HG02885 (cell line): ENCODE measurements around the gene NREP.

Experiments
- ATAC-seq: cut with Tn5 transposase; IDR thresholded peaks from one replicate; pipeline ENCODE4 v1.9.1; 2021; ENCODE audit warnings: mild to moderate bottlenecking; ENCODE audit not compliant: unreplicated experiment, poor library complexity

Gene NREP

DNA sequence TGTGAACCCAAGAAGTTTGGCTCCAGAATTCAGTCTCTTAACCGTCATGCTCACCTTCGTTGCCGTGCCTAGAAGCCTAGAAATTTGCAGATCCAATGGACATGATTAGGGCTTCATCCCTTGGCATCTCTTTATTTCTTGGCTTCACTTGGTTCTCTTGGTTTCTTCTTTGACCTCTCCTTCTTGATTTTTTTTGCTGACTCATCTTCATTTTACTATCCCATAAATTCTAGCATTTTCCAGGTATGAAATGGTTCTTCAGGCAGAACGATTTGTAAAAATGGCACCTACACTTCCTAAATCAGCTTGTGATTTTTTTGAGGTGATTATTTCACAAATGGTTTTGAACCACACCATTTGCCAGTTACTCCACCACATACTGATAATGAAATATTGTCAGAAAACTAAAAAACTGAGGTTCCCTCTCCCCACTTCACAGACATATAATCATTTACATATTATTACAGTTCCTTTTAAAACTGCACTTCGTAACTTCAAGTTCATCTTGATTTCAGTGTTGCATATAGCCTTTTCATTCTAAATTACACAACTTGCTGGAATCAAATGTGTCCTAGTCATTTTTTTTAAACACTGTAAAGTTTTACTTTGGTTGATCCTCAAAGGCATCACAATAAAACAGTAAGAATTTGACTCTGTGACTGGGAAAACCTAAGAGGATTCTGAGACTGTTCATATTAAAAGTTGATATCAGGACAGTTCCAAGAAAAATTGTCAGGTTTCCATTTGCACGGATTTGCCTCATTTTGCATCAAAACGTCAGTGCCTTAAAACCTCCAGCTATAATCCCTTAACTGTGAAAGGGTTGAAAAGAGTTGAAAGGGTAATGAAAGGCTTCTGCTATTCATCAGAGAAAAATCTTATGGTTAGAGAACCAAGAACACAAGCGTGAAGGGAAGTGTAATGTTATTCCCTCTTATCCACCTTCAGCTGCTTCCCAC lies 8.9 kb upstream of the NREP start:
- ATAC-seq: no peak

DNA sequence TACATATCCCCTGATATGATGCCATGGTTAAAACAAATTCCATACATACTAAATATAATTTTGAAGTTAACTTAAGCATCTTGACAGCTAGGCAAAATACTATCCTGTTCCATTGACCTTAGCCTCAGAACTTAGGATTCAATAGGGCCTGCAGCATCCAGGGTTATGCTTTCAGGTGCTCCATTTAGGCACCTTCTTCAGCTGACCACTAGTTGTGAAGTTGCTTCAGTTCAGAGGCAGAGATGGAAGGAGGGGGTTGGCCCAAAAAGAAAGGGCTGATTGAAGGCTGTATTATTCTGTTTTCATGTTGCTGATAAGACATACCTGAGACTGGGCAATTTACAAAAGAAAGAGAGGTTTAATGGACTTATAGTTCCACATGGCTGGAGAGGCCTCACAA lies 7.0 kb upstream of the NREP start:
- ATAC-seq: no peak

DNA sequence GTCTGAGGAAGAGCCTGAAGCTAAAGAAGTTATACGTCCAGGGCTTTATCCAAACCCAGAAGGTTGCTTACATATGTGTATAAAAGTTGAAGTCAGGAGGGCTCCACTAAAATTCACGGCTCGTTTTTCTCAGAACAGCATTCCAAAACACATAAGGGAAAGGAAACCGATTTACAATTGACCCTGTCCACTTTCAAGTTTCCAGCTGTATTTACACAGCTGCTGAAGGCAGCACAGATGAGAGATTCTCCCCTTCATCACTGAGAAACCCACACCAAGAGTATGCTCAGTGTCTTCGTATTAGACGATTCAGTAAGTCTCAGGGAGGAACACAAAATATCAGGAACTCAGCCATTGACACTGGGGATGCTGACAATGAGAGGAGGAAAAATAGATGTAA lies 5.9 kb upstream of the NREP start:
- ATAC-seq: no peak

DNA sequence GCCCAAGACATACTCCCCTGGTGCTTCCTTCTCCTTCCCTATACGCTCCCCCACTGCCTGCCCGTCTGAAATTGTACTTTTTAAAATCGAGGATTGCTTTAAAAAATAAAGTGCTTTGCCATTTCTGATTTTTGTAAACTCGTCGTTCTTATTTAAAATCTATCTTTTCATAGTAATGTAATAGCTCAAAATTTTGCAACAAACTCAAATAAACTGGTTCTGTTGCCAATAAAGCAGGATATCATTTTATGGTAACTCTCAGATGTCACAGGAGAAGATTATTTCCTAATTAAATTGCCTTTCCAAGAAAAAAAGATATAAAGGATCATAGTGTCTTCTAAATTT lies 1.3 kb upstream of the NREP start:
- no peak for ATAC-seq

DNA sequence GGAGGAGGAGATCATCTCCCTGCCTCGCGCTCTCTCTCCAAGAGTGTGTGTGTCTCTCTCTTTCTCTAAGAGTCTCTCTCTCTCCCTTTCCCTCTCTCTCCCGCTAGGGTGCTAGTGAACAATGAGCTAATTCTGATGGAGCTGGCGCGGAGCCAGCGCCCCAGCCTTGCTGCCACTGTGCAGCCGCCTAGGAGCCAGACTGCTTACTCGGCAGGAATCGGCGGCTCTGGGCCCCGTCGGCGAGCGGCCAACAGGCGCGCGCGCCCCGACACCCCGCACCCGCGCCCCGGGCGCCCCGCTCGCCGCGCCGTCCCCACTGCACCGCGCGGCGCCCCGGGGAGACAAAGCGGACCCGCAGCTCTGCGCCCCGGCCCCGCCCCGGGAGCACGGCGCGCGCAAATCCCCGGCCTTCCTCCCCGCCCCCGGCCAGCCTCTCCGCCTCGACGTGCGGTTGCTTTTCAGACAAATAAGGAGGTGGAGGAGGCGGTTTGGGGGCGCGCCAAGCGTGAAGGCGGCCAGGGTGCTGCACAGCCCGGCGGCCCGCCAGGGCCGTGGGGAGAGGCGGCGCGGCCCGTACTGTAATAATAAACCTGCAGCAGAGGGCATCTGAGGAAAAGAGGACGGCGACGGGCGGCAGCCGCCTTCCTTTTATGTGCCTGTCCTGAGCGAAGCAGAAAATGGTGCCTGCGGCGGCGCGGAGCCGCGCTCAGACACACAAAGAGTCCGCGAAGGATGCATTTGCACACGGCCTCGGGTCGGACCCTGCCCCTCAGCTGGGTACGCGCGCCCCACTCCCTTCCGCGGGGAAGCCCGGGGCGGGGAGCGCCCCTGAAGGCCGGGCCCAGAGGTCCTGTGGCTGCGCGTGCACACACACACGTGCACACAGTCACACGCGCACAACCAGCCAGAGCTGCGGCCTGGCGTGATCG lies 625 bp upstream of the NREP start:
- peak; percentile 79 for ATAC-seq

DNA sequence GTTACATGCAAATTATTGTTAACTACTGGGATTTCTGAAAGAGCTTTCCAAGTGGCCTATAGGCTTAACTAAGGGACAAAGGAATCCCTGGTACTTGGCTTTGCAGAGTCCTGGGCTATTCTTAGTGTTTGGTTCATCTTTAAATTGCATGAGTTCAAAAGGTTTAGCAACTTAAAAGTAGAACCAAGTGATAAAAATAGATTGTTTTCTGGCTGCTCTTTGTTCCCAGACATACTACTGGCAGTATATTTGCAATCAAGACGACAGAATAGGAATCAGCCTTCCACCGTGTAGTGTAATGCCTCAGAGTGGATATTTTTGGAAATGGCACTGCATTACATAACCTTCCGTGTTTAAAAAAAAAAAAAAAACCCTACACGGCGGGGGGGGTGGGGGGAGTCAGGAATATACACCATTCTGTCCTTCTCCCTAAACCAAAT lies 1.0 kb downstream of the NREP start:
- no peak for ATAC-seq

DNA sequence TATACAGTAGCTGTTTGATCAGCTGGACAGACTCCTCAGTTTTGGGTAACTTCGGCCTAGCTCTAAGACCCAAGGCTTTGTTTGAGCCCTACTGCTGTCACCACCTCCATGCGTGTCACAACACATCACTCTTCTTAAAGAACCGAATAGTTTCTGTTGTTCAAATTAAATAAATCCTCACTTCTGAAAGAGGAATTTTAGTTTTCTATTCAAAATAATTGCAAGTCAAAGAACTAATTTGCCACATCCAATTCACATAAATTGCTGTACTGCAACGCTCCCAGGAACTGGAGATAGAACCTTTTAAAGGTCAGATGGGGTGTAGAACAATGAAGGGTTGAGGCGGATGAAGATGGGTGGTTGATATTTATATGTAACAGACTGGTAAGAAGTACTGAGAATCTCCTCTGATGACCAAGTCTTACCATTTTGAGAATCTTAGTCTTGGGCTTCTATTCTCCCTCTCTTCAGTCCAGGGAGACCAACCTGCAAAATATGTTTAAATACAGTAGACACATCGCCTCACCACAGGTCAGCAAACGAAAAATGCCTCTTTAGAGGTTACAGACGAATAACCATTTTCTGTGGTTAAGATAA lies 1.6 kb downstream of the NREP start:
- ATAC-seq: no peak

DNA sequence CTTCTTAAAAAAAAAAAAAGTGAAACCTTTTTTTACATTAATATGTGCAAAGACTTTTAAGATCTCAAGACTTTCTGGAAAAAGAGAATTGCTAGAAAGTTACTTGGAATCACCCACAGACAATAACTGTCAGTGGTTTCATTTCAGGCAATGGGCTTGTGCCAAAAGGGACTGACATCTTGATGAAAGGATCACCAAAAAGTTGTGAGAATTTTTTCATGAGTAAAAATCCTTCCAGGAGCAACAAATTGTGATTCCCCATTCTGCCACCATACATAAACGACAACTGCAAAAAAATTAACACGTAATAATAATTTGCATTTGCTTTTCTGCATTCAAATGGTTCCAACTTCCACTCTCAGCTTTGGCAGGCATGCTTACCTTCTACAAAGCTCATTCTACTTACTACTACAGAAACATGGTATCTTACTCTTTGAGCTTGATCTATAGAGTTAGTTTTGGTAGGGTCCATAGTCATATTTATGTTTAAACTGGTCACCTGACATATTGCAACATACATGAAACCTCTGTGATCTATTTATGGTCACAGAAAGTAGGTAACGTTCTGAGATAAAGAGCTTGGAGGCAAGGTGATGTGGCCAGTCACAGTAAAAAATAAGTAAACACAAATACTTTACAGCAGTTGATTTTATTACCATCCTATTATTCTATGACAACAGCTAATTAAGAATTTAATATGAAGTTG lies 3.0 kb downstream of the NREP start:
- ATAC-seq: no peak

DNA sequence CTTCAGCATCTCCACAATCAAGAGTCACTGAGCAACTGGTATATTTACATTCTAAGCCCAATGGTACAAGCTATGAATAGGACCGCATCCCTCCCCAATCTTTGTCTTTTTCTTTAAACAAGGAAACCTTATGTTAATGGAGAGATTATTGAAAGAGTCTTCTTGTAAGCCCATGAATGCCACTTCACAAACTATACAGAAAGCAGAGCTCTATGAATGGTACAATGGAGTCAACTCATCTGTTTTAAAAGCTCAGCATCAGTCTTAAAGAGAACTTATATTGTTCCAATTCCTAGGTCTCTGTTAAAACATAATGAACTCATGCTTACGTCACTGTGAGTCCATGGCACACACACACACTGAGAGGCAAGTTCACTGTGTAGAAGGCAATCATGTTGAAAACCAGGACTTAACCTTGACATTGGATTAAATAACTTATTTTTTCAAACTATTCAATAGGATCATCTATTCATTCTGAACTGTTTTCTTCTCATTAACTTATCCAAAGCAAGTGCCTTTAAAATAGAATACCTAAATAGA lies 4.5 kb downstream of the NREP start:
- no peak for ATAC-seq

DNA sequence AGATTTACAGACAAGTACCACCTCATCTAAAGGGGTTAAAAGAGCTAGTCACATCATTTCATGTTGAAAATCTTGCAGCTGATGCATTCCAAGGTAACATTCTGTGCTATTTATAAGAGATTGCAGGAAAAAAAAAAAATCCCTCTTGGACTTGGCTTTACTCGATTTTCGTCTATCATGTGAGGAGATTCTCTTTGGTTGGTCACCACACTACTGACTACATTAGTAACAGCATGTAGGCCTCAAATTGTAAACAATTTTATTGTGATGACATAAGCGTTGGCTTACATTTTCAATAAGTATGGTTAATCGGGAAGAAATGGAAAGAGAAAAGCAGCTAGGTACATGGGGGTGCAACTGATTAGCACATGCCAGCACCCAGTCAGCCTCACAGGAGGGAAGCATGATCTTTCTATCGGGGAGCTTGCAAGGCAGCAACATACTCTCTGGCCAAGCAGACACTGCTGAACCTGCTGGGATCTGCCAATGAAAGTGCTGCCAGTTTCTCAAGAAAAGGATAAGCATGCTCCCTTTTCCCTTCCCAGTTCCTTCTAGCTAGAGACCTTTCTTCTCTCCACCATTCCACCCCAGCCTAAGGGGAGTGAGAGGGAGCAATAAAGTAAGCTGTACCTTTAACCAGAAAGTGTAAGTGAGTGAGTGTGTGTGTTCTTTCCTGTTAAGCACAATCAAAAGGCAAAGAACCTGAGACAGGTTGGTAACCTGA lies 7.5 kb downstream of the NREP start:
- ATAC-seq: no peak

DNA sequence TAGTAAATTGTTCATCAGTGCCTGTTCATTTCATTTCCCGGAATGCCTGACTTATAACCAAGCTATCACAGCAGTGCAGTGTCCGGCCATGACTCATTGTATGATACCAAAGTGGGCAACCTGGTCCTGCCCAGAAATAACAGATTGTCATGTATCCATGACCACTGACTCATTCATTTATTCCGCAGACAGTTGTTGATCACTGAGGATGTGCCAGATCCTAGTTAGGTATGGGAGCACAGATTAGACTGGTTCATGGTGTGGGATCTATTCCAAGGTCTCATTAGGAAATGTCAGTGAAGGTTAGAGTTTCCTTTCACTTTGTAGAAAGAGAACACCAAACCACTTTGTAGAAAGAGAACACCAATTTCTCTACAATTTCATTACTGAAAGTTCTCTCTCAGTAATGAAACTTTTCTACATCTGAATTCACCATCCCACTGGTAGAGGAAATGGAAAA lies 8.7 kb downstream of the NREP start:
- ATAC-seq: no peak

DNA sequence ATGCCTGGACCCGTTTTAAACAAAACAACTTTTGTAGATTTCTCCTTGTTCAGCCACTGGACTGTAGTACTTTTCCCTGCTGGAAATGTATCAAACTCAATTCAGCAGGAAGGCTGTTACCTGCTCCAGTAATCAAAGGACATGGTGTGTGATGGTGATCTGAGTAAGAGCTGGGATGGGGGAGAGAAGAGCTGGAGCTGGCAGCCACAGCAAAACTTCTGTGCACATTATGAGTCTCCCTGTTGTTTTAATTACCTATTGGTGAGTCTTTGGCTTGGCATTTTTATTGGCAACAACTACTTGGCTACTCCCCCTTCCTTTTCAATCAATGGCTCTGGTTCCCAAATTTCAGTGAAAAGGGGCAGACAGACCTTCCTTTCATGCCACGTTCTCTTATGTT lies 9.7 kb downstream of the NREP start:
- no peak for ATAC-seq

DNA sequence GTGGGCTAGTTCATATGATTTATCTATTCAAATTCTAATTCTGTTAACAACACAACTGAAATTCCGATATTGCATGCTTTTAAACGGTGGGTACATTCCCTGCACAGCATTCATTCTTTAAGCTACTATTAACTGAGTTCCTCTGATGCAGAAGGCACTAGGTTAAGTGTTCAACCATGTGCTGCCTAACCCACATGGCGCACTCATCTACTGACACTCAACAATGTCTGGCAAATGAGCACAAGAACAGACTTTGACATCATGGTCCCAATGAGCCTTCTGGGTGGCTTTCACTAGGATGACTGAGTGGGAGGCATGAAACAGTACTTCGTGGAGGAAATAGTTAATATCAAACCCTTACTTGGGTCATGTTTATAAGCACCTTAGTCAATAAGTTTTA lies 10.2 kb downstream of the NREP start:
- no peak for ATAC-seq

DNA sequence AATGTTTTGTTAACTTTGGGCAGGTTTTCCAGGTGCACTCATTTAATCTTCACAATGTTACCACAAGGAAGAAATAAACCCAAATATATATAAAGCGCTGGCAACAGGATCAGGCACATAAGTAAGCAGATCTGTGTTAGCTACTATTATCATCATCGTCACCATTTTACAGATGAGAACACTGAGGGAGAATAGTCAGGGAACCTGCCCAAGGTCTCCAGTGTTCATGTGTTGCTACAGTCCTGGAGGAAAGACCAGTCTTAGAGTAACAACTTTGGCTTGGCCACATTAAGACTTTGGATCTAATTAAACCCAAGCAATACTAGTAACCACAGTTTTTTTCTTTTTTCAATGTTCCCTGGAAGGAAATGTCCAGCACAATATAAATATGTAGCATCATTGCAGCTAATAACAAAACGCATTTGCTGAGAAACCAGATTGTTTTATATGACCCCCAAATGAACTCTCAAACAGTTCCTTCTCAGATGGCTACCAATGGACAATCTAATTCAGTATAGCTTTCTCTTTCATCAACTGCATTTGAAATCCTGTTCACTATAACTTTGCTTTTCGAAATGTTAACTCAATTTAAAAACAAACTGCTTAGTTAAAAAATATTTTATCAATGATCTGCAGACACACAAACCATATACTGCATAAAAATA lies 11.8 kb downstream of the NREP start:
- no peak for ATAC-seq

DNA sequence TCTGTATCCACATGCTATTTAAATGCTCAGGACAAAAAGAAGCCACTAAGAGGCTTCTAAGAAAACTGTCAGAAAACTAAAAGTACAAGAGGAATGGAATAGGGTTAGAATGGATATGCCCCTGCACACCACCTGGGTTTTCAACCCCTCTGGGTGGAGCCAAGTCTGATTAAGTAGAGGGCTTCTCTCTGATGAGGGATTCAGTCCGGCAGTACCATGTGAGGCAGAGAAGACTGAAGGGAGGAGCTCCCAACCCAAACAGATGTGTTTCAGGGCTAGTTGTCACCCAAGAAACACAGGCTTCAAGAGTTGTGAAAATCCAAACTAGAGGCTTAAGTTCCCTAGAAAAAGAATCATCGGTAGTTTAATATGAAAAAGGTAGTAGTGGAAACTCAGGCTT lies 12.5 kb downstream of the NREP start:
- no peak for ATAC-seq

DNA sequence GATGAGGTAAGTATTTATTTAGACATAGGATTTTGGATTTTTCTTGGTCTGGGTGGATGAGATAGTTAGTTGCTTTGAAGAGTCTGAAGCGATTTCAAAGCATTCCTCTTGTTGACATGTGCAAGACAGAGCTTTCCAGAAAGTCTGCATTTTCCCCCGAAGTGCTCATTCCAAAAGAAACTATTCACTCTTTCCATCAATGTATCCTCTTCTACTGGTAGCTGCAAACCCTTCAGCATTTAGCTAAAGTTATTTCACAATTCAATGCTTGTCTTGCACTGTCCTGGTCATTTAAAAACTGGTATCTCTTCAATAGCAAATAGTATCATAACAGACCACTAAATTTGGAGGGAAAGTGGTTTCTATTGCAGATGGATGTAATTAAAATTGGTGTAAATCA lies 13.0 kb downstream of the NREP start:
- no peak for ATAC-seq

DNA sequence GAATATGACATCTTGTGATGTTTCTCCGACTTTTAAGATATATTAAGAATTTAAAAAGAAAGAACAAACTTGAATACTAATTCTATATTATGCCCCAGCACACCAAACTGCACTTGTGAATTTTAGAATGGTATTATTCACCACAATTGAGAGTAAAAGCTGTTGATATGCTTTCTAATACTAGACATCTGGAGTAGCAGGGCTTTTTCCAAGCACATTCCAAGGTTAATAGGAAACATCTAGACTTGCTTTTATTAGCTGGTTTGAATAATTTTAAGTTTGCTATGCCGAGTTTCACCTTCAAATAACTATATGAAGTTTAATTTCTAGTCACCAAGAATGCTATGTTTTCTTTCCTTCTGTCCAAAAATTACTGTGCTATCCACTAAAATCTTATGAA lies 13.5 kb downstream of the NREP start:
- no peak for ATAC-seq

DNA sequence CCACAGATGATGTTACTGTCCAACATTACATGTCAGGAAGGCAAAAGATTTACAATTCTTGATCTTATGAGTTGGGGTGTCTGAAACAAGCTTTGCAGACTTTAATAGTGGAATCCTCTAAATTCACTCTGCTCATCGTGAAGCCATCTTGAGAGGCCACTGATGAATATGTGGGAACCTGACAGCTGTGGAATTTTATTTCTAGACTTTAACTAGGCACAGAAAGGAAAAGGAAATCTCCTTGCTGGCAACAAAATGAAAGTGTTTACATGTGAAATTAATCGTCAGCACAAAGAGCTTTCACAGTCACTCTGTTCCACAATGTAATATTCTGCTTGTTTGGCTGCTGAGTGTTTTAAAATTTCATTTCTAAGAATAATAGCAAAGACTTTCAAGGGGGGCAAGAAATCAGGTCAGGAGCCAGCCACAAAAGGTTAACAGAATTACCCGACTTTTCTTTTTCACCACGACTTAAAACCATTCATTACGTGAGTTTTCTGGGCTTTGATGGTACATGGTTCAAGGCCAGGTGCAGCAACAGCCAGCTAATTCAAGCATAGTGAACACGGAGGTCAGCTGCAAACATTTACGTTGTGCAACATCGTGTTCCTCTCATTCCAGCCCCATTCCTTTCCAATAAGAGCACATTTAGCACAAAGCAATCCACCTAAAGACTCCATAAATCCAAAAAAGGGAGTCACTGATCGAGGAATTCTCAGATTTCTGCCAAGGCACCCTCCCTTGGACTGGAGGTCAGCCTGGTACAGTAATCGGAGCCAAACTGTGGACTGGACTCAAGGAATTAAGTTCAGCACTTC lies 14.6 kb downstream of the NREP start:
- no peak for ATAC-seq
